PFSK-1 (cell line): Measurements from ENCODE around the gene CYB5D1.

Source experiments
- POLR2AphosphoS5 ChIP-seq: IDR thresholded peaks from 2 replicates; pipeline ENCODE4 v1.6.1; 2012; ENCODE audit warnings: low read depth, mild to moderate bottlenecking, control low read depth, low read length, moderate library complexity
- SIN3A ChIP-seq: IDR thresholded peaks from 2 replicates; pipeline ENCODE4 v1.6.1; 2012; ENCODE audit warnings: mild to moderate bottlenecking, low read length, moderate library complexity, borderline replicate concordance; ENCODE audit not compliant: insufficient read depth
- TAF1 ChIP-seq: IDR thresholded peaks from 2 replicates; pipeline ENCODE4 v1.6.1; 2012; ENCODE audit warnings: low read length, control low read depth, borderline replicate concordance; ENCODE audit not compliant: insufficient read depth
- TF ChIP-seq, protein P1 (sequence below), 2 experiments: IDR thresholded peaks; 2 replicates each; pipeline versions ENCODE4 v1.6.1 to v1.8.0; 2011 to 2012; ENCODE audit warnings: low read depth in 2 of 2, low read length in 2 of 2, control low read depth in 1 of 2, inconsistent platforms in 1 of 2, mild to moderate bottlenecking in 1 of 2, moderate library complexity in 1 of 2; ENCODE audit not compliant: insufficient read depth in 1 of 2

GRCh38 chr17:7835814-7836595 lies 21.8 kb upstream of the CYB5D1 start:
- TF ChIP-seq POLR2AphosphoS5 (peak; percentile 74), SIN3A (no peak), TAF1 (peak; percentile 61; the same call in 1 of the 2 replicates)
- TF ChIP-seq, protein P1, sequence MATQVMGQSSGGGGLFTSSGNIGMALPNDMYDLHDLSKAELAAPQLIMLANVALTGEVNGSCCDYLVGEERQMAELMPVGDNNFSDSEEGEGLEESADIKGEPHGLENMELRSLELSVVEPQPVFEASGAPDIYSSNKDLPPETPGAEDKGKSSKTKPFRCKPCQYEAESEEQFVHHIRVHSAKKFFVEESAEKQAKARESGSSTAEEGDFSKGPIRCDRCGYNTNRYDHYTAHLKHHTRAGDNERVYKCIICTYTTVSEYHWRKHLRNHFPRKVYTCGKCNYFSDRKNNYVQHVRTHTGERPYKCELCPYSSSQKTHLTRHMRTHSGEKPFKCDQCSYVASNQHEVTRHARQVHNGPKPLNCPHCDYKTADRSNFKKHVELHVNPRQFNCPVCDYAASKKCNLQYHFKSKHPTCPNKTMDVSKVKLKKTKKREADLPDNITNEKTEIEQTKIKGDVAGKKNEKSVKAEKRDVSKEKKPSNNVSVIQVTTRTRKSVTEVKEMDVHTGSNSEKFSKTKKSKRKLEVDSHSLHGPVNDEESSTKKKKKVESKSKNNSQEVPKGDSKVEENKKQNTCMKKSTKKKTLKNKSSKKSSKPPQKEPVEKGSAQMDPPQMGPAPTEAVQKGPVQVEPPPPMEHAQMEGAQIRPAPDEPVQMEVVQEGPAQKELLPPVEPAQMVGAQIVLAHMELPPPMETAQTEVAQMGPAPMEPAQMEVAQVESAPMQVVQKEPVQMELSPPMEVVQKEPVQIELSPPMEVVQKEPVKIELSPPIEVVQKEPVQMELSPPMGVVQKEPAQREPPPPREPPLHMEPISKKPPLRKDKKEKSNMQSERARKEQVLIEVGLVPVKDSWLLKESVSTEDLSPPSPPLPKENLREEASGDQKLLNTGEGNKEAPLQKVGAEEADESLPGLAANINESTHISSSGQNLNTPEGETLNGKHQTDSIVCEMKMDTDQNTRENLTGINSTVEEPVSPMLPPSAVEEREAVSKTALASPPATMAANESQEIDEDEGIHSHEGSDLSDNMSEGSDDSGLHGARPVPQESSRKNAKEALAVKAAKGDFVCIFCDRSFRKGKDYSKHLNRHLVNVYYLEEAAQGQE (IDR thresholded peaks at IDR 0.05; ENCODE audit: insufficient read depth in 1 of 2, low read depth in 2 of 2, low read length in 2 of 2): no peak
